HG02970 (cell line): Measurements from ENCODE around the gene YPEL2.

Experiments used
- ATAC-seq: cut with Tn5 transposase; IDR thresholded peaks from one replicate; pipeline ENCODE4 v1.9.1; 2021; ENCODE audit warnings: mild to moderate bottlenecking, moderate library complexity, moderate number of reproducible peaks; ENCODE audit not compliant: unreplicated experiment, low FRiP score

YPEL2 gene

DNA sequence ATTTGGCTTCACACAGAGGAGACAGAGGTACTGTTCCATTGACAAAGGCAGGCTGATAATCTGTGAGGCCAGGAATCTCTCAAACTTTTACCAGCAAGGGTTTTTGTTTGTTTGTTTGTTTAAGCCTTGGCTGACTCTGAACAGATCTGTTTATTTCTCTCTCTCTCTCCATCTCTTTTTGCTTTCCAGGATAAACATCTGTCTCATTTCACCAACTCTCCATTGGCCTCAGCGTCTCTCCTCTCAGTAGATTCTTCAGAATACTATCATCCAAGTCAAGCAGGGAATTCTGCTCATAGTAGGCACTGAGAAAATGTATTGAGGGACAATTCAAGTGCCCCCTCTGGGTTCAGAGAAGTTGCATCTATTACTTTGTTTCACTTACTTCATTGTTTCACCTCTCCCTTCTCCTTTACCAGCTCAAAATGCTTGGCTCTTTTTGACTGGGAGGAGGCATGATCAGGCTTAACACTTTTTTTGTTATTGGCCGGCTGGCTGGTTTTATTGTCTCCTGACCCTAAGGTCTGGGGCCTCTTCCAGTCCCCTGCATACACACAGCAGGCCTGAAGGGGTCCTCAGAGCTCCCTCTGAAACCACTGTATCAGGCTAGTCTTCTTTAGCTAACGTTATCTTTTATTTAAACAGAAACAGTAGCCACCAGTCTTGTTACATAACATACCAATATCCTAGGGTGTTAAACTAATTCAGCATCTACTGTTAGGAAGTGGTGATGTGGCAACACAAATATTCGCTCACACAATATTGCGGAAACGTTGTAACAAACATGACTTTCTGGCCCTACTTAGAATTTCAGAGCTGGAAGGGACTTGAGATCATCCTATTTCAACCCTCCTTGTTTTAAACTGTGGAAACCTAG is 2.0 kb upstream of the YPEL2 start:
- no peak for ATAC-seq

DNA sequence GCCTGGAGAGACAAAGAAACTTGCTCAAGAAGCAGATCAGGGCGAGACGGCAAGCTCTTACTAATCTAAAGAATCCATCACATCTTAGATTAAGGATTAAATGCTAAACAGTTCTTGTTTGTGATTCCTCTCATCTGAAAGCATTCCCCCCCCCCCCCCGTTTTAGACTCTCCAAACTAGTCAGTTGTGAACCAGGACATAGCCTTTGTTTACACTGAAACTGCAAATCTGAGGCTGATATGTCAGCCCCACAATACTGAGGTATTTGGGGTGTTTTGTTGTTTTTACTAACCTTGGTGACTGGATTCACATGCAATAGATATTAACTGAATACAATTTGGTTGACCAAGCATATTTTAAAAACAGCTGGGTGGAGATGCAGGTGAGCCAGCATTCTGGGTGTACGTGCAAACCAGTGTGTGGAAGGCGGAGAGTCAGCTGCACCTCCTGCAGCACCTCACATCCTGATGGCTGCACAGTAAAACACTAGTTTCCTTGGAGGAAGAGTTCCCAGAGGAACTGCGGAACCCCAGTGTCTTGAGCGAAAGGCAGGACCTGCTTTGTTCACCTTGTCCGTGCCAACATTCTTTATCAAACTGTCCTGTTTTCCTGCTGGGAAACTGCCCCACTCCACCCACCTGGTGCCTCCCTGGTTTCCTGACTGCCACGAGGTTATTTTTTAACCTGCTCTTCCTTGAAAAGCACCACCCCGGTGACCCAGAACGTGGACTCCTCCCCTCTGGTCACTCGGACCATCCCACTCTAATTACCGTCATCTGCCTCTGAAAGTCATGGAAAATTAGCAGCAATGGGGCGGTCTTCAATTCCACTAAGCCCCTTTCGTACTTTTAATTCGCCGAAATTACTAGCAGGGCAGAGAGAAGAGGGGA is 1.2 kb upstream of the YPEL2 start:
- no peak for ATAC-seq

DNA sequence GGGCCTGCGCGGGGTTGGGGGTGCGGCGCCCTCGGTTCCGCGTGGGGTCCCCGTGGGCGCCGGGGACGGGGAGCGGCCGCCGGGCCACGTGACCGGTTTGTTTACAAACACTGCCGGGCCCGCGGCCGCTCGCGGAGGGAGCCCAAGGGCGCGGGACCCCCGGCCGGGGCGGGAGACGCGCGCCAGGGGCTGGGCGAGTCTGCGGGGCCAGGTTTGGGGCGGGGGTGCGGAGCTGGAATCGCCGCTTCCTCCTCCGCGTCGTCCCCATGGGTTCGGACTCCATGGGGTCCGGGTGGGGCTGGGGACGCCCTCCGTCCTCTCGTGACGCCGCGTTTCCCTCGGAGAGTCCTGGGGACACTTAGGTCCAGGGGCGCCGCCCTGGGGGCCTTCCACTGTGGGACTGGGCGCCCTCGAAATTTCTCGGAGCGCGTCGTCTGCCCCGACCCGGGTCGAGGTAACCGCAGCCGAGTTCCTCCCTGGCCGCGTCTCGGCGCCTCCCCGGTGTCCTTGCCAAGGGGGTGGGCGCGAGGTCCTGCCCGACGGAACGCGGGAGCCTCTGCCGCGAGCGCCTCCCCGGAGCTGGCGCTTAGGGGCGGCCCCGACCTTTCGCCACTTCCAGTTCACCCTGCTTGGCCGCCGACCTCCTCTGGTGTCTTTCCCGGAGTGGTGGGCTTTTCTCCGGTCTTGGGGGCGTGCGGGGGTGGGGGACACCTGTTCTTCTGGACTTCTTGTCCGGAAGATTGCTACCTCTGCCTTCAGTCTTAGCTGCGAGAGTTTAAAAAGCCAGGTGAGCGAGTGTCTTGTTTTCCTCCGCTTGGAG is 684 bp downstream of the YPEL2 start:
- no peak for ATAC-seq

DNA sequence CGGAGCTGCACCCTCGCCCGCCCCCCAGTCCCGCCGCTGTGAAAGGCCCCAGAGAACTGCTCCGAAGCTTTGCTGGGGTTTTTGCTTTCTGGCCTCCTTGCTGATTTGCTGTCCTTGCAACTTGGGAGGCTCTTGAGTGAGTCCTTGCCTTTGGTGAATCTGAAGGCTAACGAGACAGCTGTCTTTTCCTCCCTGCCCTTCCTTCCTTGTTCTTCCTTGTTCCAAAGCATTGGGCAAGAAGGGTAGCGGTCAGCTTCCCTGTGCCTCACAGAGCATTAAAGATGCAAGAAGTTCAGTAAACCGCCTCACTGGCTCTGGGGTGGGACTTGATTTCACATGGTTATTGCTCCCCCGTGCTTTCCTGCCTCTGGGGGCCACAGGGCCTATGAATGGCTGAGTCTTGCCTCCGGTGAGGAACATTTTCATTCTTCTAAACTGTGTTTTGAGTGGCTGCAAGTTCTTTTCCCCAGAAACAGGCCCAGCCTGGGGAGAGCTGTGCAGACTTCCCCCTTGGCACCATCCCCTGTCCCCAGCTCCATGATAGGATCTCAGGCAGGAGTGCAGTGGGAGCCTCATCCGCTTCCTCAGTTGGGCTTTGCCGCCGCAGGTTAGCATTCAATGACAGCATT is 1.4 kb downstream of the YPEL2 start:
- no peak for ATAC-seq

DNA sequence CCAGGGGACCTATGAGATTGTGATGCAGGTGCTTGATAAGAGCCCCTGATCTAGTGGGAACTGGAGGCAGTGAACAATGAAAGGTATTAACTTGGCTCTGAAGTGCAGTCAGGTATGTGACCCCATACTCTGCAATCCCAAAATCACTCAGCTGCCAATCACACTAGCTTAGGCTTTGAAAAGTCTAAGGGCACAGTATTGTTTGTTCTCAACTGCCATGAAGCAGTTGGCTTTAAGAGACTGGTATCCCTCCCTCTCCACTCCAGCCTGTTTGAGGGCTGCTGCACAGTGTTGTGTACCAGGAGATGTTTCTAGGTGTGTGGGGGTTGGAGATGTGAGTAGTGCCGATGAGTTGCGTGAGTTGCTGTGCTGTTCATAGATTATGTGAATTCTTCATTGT is 2.4 kb downstream of the YPEL2 start:
- no peak for ATAC-seq

DNA sequence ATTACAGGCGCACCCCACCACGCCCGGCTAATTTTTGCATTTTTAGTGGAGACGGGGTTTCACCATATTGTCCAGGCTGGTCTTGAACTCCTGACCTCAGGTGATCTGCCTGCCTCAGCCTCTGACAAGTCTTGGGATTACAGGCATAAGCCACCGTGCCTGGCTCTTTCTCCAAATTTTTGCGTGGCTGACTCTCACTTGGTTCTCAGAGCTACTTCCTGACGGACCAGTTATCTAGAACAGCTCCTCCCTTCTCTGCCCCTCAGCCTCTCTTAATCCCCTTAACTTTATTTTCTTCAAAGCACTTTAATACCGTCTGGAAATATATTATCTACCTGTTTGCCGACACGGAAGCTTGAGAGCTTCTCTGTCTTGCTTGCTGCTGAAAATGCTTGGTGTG is 4.2 kb downstream of the YPEL2 start:
- no peak for ATAC-seq

DNA sequence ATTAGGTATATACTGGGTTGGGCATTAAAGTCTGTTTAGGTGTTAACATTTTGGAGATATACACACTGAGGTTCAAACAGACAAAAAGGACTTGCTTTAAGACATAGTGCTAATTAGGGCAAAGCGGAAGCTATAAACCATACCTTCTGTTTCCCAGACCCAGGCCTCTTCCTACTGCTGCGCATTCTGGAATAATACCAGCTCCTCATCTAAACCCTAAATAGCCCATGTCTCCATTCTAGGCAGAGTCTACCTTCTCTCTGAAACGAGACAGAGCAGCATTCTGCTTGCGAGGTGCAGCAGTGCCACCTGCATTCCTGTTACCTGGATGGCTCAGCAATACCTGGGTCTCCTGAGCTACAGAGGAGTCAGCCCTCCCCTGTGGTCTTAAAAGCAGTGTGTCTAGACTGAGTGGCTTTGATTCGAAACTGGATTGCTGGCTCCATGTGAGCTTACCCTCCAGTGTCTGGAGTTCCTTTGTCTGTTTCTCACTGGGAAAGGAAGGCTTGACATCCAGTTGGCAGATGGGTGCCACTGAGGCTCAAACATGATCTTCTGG is 6.4 kb downstream of the YPEL2 start:
- ATAC-seq = no peak

DNA sequence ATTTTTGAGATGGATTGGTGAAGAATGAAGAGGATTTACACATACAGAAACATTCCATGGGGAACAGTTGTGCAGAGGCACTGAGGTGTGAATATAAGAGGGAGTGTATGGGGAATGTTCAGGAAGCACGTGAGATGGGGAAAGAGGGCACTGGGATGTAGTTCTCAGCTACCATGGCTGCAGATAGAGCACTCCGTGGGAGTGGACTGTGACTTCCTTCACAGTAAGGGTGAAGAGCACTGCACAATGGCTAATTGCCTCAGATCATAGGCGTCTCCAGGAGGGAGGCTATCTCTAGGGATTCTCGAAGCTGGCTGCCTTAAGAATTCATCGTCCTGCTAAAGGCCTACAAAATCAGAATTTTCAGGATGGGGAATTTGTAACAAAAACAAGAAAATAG is 7.0 kb downstream of the YPEL2 start:
- no peak for ATAC-seq

DNA sequence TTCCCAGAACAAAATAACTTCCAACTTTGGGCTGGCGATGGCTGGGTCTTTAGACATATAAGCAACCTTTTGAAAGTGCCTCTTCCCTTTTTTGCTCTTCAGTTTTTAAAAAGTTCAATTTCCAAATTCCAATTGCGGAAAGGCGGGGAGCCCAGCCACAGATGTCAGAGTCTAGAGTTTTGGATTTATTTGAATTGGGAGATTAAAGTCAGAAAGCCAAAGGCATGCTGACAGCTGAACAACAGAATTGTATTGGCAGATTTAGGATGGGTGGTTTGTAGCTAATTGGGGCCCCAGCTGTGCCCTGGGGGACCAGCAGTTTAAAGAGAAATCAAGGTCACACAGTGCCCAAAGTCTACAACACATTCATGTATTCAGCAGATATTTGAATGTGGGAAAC is 10.5 kb downstream of the YPEL2 start:
- no peak for ATAC-seq

DNA sequence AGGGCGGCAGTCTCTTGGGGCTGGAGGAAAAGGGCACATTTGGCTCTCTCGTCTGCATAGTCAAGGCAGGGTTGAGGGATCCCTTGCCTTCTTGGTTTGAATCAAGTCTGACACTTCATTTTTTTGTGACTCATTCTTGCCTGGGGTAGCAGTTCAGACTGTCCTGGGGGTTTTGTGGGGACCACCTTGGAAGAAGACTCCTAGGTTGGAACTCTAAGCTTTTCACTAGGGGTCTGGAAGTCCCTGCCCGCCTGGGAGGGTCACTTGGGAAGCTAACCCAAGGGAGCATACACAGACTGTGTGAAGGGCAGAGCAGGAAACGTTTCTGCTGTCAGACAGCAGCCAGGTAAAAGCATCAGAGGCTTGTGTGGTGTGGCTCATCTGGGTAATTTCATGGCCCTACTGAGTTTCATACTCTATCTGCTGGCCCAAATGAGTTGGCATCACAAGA is 11.3 kb downstream of the YPEL2 start:
- ATAC-seq = no peak

DNA sequence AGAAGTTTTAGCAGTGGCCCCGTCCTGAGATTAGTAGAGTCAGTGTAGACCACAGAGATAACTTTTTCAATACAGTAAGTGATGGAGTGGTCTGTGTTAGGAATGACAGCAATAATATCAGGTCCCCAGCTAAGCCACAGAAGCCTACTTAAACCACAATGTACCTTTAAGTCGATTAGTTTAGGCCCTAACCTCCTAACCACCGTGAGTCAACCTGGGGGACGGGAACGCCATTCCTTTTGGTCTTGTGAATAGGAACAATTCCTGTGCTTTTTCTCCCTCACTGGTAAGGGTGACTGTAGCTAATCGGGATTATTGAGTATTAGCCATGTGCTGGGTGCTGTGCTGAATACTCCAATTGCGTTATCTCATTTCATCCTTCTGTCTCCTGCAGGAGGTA is 14.0 kb downstream of the YPEL2 start:
- ATAC-seq = no peak

DNA sequence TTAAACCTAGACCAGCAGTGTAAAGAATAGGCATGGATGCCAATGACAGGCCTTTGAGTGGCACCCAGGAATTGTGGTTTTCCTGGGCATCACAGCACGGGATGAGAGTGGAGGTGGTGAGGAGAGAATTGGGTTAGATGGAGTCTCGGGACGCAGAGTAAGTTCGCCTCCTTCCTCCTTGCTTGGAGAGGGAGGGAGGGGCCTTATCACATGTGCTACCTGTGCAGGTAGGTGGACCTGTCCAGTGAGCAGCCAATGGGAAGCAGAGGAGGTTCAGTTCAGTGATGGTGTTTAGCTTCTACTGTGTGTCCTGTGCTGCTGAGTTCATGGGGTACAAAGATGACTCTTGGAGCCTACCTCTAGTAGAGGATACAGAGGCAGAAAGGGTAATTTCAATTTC is 14.9 kb downstream of the YPEL2 start:
- no peak for ATAC-seq

DNA sequence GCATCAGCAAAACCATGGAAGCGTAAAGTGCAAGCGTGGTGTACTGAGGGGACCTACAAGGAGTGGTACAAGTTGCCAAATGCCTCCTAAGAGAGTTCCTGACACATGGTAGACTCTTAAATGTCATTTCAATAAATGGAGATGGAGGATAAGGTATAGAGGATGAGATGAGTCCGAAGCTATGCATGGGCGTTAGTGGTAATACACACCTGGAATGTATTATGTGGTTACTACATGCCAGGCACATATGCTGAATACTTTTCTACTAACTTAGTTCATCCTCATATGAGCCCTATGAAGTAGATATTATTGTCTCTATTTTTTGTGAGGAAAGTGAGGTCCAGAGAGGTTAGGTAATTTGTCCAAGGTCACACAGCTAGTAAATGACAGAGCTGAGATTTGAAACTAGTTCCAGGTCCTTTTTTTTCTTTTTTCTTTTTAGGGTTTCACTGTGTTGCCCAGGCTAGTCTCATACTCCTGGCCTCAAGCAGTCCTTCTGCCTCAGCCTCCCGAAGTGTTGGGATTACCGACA is 15.5 kb downstream of the YPEL2 start:
- ATAC-seq = no peak

DNA sequence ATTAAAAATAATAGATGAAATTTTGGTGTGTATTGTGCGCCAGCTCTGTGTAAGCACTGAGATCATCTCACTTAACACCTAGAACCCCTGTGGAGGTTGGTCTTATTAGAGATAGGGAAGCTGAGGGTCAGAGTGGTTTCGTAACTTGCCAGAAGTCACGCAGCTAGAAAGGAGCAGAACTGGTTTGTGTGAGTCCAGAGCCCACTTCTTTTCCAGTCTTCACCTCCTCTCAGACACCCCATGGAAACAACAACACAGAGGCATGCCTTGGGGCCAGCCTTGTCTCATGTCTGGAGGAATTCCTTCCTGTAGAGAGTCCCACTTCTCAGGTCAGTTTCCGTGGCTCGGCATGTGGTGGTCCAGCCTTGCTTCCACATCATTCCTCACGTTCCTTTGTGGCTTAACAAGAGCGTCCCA is 16.5 kb downstream of the YPEL2 start:
- ATAC-seq = no peak

DNA sequence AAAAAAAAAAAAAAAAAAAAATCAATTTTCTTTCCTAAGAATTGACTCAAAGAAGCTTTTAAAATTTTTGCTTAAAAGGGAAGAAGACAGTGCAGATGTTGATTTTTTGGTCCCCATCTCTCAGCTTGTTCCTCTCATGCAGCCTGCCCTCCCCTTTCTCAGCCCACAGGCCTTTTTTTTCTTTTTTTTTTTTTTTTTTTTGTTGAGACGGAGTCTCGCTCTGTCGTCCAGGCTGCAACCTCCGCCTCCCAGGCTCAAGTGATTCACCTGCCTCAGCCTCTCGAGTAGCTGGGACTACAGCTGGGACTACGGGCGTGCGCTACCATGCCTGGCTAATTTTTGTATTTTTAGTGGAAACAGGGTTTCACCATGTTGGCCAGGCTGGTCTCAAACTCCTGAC is 17.7 kb downstream of the YPEL2 start:
- no peak for ATAC-seq

DNA sequence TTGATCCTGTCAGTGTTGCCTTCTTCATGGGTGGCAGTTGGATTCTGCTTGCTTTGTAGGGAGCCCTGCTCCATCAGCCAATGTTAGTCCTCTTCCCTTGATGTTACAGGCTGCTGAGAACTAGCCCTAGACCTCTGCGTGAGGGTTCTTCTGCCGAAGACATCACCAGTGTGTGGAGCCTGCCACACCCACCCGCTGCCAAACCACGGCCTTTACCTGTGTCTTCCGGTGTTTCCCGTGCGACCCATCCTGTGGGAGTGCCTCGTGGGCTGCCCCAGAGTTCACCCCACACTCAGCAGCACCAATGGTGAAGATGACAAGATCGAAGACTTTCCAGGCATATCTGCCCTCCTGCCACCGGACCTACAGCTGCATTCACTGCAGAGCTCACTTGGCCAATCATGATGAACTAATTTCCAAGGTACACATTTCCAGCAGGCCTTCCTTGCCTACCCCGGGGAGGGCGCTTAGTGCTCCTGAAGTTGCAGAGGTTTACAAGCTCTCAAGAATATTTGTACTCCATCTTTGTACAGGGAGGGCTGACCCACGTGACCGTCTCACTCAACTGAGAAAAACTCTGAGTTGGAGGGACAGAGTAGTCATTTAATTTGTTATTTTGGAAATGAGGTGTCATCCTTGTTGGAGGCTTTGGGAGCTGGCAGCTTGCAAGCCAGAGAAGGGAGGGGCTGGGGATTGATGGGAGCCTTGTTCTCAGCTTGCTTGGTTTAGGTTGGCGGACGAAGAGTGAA is 21.8 kb downstream of the YPEL2 start:
- no peak for ATAC-seq

DNA sequence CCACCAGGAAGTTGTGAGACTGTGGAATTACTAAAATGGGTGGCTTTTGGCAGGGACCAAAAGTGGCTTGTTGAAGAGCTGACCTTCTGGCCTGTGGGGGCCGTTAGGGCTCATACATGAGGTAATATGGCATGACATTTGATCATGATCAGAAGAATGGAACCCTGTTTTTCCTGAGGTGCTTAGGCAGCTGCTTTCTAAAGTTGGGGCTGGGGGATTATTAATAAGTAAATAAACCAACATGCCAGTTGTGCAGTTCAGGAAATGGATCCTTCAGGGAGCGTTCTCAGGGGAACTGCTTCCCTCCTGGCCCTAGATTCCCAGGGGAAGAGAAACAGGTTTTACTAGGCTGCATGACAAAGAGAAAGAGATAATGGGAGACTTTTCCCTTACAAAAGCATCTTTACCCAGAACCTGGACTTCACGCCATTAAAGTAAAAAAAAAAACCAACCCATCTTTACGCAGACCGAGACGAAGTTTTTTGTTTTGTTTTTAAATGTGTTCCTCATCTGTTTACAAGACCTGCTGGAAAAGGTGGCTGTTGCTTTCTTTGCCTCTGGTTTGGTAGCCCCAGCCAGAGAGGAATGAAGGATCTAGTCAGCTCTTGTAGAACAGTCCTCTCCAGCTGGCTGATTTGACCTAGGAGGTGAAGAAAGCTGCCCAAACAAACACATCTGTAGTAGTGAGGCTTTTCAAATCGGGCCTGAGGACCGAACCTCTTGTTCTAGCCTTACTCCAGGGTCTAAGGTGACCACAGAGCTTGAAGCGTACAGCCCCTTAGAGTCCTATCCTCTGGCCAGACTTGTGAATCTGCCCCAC is 22.7 kb downstream of the YPEL2 start:
- ATAC-seq = no peak

DNA sequence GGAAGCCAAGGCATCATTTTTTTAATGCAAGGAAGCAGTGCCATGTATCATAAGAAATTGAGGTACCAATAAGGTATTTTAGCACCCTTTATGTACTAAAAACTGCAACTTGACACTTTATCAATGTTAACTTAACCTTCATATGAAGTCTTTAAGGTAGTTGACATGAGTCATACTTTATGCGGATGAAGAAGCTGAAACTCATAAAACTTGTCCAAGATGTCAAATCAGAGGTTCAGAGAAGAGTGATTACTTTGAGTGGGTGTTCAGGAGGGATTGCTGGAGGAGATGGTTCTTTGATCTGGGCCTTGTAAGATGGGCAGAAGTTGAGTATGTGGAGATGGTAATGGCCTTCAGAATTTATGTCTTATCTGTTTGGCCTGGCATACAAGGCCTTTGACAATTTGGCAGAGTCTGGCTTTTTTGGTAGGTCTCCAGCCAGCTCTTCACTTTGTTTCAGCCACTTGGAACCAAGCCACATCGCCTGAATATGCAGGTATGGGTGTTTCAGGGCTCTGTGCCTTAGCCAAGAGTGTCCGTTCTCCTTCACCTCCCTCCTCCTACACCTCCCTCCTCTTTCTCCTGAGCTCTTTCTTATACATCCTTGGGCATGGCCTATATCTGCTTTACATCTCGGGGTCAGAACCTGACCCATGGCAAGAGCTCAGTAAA is 23.7 kb downstream of the YPEL2 start:
- ATAC-seq = no peak
